ENCODE measurements around the gene RC3H2.

The RC3H2 gene

DNA sequence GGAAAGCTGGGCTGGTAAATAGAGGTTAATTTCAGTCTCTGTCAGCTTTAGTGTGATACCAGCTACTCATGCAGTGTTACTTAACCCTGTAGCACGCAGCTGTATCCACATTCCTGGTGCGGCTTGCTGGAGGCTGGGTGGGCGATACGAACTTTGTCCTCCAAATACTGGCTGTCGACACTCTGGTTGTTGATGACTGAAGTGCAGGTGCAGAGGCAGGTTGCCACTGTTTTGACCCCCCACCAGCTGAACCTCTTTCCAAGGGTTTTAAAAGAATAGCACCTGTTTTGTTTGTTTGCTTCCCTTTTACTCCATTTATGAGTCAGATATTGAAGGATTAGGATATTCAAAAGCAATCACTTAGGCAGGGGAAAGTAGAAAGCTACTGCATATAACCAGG is 31.3 kb upstream of the RC3H2 start:
- no peak for TF ChIP-seq SIN3A (IDR thresholded peaks at IDR 0.05; ENCODE audit: borderline replicate concordance, insufficient read depth, low read length)
- no peak for TF ChIP-seq TAF1 (IDR thresholded peaks at IDR 0.05; ENCODE audit: borderline replicate concordance, insufficient read depth, low read length)
- TF ChIP-seq, protein P1, sequence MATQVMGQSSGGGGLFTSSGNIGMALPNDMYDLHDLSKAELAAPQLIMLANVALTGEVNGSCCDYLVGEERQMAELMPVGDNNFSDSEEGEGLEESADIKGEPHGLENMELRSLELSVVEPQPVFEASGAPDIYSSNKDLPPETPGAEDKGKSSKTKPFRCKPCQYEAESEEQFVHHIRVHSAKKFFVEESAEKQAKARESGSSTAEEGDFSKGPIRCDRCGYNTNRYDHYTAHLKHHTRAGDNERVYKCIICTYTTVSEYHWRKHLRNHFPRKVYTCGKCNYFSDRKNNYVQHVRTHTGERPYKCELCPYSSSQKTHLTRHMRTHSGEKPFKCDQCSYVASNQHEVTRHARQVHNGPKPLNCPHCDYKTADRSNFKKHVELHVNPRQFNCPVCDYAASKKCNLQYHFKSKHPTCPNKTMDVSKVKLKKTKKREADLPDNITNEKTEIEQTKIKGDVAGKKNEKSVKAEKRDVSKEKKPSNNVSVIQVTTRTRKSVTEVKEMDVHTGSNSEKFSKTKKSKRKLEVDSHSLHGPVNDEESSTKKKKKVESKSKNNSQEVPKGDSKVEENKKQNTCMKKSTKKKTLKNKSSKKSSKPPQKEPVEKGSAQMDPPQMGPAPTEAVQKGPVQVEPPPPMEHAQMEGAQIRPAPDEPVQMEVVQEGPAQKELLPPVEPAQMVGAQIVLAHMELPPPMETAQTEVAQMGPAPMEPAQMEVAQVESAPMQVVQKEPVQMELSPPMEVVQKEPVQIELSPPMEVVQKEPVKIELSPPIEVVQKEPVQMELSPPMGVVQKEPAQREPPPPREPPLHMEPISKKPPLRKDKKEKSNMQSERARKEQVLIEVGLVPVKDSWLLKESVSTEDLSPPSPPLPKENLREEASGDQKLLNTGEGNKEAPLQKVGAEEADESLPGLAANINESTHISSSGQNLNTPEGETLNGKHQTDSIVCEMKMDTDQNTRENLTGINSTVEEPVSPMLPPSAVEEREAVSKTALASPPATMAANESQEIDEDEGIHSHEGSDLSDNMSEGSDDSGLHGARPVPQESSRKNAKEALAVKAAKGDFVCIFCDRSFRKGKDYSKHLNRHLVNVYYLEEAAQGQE (IDR thresholded peaks at IDR 0.05; ENCODE audit: insufficient read depth in 1 of 2, low read depth in 2 of 2, low read length in 2 of 2): no peak
- TF ChIP-seq FOXP2 (optimal IDR thresholded peaks at IDR 0.05; ENCODE audit: borderline replicate concordance, extremely low read depth, extremely low read length, insufficient read depth): no peak
- TF ChIP-seq POLR2AphosphoS5 (IDR thresholded peaks at IDR 0.05; ENCODE audit: low read depth, low read length): no peak

DNA sequence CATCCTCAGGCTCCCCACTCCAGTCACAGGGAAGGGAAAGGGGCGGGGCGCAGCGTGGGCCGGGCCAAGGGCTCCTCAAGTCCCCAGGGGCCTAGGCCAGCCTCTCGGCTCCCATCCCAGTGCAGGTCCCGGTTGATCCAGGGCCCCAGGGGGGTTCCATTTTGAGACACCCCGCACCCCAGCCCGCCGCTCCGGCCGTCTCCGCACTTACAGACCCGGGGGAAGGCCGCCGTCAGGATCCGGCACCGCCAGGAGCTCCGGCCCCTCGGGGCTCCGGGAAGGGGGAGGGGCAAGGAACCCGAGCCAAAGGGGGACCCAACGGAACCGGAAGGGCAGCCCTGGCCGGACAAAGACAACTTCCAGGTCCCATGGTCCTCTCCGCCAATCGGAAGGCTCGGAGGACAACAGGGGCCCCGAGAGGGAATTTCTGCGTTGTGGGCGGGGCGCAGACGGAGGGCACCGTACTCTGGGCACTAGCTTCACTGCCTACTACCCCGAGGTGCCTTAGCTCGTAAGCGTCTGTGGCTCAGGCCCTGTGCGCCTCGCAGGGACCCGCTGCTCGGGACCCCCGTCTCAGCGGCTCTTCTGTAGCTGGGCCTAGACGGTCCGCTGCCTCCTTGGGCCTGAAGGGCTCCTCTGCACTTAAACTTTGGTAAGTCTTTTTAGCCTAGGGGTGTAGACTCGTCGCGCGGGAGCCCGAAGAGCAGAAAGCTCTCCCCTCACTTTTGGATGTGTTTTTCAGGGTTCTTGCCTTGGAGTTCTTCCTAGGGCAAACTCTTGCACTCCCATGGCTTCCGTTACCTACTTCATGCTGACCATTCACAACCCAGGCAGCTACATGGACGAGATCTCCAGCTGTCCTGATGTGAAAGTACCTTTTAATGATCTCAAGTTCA is 26.3 kb upstream of the RC3H2 start, which contains the start of gene ZBTB26:
TSS of gene ZBTB26 (minus strand) at position 287 of the 896 bp plus-strand sequence. CDS start 11,578 bp downstream, outside the sequence.
- TF ChIP-seq, protein P1 (IDR thresholded peaks at IDR 0.05; ENCODE audit: insufficient read depth in 1 of 2, low read depth in 2 of 2, low read length in 2 of 2): 0 out of 4 replicates have a peak, but pooled peaks of 1 of the 2 experiments have one; percentile 26
- 0 out of 2 replicates have a peak, but pooled peaks have one; percentile 93 for TF ChIP-seq SIN3A (IDR thresholded peaks at IDR 0.05; ENCODE audit: borderline replicate concordance, insufficient read depth, low read length)
- TF ChIP-seq POLR2AphosphoS5 (IDR thresholded peaks at IDR 0.05; ENCODE audit: low read depth, low read length): peak; percentile 81
- peak; percentile 74; the same call in 1 of the 2 replicates for TF ChIP-seq TAF1 (IDR thresholded peaks at IDR 0.05; ENCODE audit: borderline replicate concordance, insufficient read depth, low read length)
- peak; percentile 66 for TF ChIP-seq FOXP2 (optimal IDR thresholded peaks at IDR 0.05; ENCODE audit: borderline replicate concordance, extremely low read depth, extremely low read length, insufficient read depth)

DNA sequence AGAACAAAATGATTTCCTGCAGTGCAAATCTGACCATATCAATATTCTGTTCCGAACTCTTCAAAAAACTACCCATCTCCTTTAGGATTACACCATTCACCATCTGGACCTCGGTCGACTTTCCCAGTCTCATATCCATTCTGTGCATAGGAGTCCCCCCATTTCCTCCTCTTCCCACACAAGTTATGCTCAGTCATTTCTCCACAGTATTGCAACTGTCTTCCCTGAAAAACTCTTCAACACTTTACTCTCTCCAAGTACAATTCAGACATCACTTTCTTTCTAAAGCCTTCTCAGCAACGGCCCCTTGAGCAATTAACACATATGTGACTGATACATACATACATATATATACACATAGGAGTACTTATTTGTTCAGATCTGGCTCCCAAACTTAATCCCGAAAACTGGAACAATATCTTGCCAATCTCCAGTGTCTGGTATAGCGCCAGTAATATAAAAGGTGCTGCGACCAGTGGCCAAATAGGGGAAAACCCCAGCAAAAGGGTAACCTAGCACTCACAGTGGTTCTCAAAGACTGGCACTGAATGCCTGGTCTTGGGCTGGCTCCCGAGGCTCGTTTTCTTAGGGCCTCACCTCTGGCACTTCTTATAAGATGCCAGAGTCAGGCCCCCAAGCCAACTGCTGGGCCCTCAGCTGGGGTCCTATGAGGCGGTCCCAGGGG is 25.5 kb upstream of the RC3H2 start:
- TF ChIP-seq POLR2AphosphoS5 (IDR thresholded peaks at IDR 0.05; ENCODE audit: low read depth, low read length) (no peak), FOXP2 (optimal IDR thresholded peaks at IDR 0.05; ENCODE audit: borderline replicate concordance, extremely low read depth, extremely low read length, insufficient read depth) (no peak), SIN3A (IDR thresholded peaks at IDR 0.05; ENCODE audit: borderline replicate concordance, insufficient read depth, low read length) (no peak), TAF1 (IDR thresholded peaks at IDR 0.05; ENCODE audit: borderline replicate concordance, insufficient read depth, low read length) (no peak)
- TF ChIP-seq, protein P1 (IDR thresholded peaks at IDR 0.05; ENCODE audit: insufficient read depth in 1 of 2, low read depth in 2 of 2, low read length in 2 of 2): no peak

DNA sequence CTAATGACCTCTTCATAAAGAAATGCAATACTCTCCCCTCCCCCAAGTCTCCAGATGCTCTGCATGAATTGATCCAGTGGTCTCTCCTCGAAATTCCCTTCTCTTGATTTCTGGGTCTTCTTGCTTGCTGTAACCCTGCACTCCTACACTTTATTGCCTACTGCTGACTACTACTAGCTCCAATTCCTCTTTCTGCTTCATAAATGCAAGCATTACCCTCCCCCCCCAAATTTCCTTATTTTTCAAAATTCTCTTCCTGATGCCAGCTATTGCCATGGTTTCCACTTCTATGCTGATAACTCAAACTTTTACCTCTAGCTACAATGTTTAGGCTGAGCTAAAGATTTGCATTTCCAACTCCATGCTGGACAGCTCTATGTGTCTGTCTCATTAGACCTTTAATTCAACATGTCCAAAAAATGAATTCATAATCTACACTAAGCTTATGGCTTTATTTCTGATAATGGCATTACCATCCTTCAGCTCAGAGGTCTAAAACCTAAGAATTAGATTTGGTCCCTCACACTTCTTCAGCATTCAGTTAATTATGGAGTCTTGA is 24.7 kb upstream of the RC3H2 start:
- no peak for TF ChIP-seq POLR2AphosphoS5 (IDR thresholded peaks at IDR 0.05; ENCODE audit: low read depth, low read length)
- no peak for TF ChIP-seq TAF1 (IDR thresholded peaks at IDR 0.05; ENCODE audit: borderline replicate concordance, insufficient read depth, low read length)
- no peak for TF ChIP-seq FOXP2 (optimal IDR thresholded peaks at IDR 0.05; ENCODE audit: borderline replicate concordance, extremely low read depth, extremely low read length, insufficient read depth)
- TF ChIP-seq, protein P1 (IDR thresholded peaks at IDR 0.05; ENCODE audit: insufficient read depth in 1 of 2, low read depth in 2 of 2, low read length in 2 of 2): no peak
- no peak for TF ChIP-seq SIN3A (IDR thresholded peaks at IDR 0.05; ENCODE audit: borderline replicate concordance, insufficient read depth, low read length)
